ENCODE results near the gene LRRC36.

The LRRC36 gene, protein sequence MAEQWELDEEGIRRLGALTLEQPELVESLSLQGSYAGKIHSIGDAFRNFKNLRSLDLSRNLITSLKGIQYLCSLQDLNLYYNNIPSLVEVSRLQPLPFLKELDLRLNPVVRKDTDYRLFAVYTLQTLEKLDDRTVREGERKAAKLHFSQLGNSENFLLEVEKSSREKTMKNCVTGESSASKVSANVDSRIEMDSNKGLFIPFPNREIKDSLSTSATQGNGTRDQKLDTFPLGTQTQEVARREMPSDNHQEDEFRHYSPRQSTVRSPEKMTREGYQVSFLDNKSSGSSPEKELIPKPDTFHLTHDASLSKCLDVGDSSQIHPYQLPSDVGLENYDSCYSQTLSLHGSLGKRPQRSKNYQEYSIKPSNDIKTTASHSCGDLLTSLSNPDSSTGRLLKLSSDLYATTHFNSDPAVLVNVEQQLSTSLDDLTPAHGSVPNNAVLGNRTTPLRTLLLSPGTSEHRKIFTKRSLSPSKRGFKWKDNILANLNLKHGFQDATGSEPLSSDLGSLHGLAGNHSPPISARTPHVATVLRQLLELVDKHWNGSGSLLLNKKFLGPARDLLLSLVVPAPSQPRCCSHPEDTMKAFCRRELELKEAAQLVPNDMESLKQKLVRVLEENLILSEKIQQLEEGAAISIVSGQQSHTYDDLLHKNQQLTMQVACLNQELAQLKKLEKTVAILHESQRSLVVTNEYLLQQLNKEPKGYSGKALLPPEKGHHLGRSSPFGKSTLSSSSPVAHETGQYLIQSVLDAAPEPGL

DNA sequence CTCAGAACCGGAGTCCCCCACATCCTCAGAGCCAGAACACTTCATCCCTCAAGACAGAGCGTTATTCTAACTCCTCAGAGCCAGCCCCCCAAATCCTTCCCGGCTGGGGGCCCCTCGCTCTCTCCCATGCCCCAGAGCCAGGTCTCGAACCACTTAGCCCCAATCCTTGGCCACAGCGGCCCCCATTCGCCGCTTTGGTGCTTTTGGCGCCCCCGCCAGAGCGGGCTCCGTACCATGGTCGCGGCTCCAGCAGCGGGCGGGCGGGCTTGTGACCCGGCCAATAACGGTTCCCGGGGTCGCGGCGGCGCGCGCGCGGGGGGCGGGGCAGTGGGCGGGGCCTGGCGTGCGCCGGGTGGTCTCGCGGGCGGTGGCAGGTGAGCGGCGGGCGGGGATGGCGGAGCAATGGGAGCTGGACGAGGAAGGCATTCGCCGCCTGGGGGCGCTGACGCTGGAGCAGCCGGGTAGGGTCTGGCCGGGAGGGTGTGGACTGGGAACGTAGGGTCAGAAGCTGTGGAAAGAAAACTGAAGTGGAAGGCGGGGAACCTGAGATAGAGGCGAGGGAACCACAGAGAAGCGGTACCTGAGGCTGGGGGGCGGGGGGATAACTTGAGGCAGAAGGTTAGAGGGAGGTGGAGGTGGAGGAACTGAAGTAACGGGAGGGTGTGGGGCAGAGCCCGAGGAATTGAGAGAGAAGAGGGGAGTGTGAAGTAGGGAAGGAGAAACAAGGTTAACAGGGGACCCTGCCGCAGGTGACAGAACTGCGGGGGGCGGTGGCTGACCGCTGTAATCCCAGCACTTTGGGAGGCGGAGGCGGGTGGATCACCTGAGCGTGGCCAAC, at the start of gene LRRC36, which contains the start of gene KCTD19:
TSS of gene LRRC36 (plus strand) at position 344 of the 838 bp plus-strand sequence. CDS start at position 392, 48 bp downstream.
TSS of gene KCTD19 (minus strand) at position 270 of the 838 bp plus-strand sequence. CDS start at position 236, 34 bp downstream.
- DNase-seq: no peak

DNA sequence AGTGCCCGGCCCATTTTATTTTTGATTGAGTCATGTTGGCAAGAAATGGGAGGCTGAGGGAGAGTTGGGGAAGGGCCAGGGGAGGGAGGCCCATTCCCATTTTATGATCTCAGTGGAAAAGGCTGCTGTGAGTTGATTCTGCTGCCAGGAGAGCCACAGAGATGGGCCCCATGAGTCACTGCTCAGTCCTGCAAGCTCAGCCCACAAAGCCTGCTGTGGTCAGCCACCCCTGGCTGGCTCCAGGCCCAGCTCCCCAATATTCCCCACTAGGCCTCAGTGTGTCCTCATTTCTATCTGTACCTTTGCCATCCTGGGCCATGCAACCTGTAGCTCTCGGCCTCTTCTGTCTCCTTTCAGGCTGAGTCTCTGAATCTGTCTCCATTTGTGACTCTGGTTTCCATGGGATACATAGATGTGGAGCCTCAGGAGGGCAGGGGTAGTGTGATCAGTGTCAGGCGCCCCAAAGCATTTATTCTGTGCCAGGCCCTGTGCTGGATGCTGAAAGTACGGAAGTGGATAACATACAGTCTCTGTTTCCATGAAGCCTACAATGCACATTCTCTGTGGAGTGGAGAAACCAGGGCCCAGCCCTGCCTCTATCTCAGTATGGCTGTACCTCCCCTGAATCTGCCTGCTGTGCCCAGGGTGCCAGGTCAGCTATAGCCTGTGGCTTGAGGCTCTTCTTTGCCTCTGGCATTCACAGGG, 49.2 kb upstream of the LRRC36 start:
- DNase-seq: peak; percentile 12 to 33

DNA sequence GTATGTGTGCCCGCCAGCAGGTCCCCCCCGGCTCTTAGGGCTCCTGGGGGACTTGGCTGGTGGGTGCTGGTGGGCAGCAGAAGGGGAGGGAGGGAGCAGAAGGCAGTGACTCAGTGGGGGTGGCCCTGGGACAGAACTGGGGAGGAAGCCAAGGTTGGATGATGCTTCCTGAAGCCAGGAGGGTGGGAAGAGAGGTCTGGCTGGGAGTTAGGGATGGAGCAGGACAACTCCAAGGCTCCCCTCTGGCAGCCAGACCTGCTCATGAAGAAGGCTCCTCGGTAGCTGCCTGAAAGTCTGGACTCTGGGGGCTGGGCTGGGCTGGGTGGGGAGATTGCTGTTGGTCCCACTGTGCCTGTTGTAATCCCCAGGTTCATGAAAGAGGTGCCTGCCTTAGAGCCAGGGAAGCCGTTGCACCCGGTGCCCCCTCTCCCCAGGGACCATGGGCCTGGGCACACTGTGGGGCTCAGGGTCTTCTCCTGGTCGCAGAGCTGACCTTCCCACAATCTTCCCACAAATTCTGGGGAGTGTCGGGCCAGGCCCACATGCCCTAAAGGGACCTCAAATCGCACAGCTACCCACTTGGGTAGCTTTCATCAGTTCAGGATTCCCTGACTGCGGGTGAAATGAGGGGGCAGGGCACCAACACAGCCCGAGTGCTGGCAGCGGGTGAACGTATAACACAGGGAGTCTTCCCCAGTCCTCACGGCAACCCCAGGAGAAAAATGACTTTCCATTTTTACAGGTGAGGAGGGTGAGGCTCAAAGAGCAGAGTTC, 48.4 kb upstream of the LRRC36 start:
- DNase-seq: no peak

DNA sequence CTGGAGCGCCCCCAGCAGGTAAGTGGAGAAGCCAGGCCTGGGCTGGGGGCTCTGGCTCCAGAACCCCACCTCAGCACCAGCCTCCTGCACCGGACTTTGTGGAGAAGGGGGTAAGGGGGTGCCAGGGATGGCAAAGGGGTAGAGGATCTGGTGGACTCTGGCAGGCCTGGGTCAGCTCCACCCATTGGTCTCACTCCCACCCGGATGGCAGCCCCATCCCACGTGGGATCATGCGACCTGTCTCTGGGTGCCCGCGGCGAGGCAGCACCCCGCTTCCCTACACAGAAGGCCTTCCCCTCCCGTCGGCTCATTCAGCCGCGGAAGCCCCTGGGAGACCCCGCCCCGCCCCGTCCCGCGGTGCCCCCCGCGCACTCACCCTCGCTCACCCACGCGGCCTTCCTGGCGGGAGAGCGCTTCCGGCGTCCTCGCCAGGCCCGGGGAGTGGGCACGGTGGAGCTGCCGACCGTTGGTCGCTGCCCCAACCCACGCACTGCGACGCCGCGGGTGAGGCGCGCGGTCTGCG, 47.8 kb upstream of the LRRC36 start:
- DNase-seq: peak; percentile 27 to 39

DNA sequence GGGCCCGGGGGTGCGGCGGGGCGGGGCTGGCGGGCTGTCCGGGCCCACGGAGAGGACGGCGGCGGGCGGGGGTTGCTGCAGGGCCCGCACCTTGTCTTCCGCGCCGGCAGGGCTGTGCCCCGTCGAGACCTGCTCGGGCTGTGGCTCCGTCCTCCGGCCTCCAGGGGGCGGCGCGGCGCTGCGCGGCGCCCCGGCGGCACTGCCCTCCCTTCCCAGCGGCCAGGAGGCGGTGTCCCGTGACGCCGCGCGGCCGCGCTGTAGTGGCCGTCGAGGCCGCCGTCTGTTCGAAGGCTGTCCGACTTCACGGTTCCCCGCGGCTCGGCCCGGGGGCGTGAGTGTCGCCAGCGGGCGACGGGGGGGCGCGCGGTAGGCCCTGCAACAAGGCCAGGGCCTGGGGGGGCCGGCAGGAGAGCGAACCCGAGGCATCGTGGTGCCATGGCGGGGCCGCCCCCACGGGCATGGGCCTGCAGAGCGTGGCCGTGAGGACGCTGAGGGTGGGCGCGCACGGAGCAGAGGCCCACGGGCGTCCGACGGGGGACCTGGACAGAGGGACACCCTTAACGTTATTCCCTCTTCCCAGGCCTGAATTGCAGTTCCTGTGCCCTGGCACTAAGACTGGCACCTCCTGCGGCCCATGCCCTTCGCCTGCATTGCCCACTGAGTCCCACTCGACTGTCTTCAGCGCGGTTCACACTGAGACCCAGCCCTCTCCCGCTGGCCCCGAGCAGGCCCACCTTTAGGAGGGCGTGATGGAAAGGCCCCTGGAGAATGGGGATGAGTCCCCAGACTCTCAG, 47.1 kb upstream of the LRRC36 start, which contains the start of gene PLEKHG4:
TSS of gene PLEKHG4 (plus strand) at position 237 of the 794 bp plus-strand sequence. CDS start at position 750, 513 bp downstream.
- DNase-seq: peak; percentile 68 to 76

DNA sequence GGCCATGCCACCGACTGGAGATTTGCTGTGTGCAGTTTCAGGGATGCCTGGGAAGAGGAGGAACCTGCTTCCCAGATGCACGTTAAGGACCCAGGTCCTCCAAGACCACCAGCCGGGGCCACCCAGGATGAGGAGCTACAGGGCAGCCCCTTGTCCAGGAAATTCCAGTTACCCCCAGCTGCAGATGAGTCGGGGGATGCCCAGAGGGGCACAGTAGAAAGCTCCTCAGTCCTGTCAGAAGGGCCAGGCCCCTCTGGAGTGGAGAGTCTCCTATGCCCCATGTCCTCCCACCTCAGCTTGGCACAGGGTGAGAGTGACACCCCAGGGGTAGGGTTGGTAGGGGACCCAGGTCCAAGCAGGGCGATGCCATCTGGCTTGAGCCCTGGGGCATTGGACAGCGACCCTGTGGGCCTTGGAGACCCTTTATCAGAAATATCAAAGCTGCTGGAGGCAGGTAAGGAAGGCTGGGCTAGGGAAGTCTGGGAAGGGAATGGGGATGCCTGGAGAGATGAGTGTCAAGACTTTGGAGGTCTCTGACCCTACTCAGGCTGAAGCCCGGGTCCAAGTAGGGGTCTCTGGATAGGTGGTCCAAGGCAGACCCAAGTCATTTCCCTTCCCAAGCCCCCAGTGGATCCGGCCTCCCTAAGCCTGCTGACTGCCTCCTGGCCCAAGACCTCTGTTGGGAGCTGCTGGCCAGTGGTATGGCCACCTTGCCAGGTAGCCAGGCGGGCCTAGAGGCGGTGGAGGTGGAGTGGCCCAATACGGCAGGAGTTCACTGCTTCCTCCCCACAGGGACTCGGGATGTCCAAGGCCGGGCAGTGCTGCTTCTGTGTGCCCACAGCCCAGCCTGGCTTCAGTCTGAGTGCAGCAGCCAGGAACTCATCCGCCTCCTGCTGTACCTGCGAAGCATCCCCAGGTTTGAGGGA, 46.3 kb upstream of the LRRC36 start:
- DNase-seq: no peak

DNA sequence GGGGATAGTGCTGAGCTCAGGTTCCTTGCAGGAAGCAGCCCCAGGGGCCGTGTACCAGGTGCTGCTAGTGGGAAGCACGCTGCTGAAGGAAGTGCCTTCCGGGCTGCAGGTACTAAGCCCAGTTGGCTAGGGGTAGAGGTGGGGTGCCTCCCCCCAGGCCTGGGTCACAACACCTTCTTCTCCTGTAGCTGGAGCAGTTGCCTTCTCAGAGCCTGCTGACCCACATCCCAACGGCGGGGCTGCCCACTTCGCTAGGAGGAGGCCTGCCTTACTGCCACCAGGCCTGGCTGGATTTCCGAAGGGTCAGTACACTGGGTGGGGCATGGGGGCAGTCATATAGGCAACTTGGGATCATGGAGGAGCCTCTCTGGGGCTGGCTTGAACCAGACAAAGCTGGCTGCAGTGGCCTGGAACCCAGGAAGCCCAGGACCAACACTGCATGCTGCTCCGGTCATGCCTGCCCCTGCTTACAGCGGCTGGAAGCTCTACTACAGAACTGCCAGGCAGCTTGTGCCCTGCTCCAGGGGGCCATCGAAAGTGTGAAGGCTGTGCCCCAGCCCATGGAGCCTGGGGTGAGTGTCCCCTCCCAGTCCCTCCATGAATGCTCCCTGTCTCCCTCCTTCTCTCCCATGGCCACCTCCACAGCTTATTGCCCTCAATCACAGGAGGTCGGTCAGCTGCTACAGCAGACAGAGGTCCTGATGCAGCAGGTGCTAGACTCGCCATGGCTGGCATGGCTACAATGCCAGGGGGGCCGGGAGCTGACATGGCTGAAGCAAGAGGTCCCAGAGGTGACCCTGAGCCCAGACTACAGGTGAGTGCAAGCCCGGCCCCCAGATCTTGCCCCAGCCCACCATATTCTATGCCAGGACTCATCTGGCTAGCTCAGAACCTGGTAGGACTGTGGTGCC, 44.8 kb upstream of the LRRC36 start:
- no peak for DNase-seq

DNA sequence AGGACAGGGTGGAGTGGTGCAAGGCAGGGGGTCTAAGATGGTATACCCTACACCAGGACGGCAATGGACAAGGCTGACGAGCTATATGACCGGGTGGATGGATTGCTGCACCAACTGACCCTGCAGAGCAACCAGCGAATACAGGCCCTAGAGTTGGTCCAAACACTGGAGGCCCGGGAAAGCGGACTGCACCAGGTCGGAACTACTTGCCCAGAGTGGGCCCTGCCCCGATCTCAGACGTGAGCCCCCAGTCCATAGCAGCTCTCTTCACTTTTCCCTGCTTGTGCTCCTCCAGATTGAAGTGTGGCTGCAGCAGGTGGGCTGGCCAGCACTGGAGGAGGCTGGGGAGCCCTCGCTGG, 44.2 kb upstream of the LRRC36 start:
- no peak for DNase-seq

DNA sequence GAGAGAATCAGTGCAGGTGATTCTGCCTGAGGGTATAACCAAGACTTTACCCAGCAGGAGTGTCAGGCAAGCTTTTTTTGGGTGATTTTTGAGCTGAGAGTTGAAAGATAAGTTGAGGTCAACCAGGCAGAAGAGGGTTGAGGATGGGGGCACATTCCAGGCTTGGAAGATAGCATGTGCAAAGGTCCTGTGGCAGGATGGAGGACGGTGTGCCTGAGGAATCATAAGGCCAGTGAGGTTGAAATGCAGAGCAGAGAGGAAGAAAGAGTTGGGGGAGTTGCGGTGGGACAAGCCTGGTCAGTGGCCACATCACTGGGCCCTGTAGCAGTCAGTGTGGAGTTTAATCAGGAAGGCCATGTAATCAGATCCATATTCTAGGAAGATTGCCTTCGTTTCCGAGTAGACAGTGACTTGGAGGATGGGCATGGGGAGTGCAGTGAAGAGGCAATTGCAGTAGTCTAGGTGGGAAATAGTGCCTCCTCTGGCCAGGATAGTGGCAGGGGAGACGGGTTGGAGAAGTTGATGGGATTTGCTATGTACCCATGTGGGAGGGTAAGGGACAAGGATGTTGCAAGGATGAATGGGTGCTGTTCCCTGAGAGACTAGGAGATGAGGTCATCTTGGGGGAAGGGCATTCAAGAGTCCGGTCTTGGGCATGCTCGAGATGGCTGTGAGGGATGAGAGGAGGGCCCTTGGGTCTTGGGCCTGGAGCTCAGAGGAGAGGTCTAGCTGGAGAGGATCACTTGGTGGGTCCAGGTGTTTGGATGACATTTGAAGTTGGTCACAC, 43.4 kb upstream of the LRRC36 start:
- no peak for DNase-seq

DNA sequence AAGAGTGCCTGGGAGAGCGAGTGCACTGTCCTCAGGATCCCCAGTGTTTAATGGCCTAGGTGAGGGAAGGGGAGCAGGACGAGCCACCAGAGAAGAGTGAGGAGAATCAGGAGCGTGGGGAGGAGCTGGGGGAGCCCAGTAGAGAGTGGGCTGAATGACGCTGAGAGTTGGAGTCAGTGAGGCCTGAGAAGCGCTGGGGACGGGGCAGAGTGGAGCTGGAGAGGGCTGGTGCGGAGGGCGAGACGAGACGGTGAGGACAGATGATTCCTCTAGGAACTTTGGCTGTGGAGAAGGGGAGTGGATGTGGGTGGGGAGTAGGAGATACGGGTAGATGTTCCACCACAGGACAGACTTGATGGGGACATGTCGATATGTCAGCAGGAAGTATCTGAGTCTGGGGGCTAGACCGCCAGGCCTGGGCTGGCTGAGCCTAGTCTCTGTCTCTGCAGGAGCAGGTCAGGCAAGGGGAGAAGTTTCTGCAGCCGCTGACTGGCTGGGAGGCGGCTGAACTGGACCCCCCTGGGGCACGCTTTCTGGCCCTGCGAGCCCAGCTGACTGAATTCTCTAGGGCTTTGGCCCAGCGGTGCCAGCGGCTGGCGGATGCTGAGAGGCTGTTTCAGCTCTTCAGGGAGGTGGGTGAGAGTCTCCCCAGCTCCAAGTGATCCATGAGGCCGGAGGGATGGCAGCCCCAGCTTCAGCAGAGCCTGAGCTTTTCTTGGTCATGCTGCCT, 42.6 kb upstream of the LRRC36 start:
- DNase-seq: no peak

DNA sequence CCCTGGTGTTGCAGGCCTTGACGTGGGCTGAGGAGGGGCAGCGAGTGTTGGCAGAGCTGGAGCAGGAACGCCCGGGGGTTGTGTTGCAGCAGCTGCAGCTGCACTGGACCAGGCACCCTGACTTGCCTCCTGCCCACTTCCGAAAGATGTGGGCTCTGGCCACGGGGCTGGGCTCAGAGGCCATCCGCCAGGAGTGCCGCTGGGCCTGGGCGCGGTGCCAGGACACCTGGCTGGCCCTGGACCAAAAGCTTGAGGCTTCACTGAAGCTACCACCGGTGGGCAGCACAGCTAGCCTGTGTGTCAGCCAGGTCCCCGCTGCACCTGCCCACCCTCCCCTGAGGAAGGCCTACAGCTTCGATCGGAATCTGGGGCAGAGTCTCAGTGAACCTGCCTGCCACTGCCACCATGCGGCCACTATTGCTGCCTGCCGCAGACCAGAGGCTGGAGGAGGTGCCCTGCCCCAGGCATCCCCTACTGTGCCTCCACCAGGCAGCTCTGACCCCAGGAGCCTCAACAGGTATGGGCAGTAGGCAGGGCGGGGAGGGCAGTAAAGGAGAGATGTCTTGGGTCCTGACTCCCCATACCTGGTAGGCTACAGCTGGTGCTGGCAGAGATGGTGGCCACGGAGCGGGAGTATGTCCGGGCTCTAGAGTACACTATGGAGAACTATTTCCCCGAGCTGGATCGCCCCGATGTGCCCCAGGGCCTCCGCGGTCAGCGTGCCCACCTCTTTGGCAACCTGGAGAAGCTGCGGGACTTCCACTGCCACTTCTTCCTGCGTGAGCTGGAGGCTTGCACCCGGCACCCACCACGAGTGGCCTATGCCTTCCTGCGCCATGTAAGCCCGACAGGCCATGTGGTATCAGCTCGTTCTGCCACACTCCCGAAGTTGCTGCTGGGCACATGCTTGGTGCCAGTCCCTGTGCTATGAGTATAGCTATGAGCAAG, 41.6 kb upstream of the LRRC36 start:
- DNase-seq: no peak

DNA sequence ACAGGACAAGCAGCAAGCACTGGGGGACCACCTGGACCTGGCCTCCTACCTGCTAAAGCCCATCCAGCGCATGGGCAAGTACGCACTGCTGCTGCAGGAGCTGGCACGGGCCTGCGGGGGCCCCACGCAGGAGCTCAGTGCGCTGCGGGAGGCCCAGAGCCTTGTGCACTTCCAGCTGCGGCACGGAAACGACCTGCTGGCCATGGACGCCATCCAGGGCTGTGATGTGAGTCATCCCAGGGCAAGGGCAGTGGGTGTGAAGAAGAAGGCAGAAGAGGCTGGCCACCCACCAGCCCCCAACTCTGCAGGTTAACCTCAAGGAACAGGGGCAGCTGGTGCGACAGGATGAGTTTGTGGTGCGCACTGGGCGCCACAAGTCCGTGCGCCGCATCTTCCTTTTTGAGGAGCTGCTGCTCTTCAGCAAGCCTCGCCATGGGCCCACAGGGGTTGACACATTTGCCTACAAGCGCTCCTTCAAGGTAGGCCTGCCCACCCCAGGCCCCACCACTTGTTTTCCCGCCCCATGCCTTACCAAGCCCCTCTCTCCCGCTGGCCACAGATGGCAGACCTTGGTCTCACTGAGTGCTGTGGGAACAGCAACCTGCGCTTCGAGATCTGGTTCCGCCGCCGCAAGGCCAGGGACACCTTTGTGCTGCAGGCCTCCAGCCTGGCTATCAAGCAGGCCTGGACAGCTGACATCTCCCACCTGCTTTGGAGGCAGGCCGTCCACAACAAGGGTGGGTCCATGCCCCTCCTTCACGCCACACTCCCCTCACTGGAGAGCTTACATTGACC, 40.0 kb upstream of the LRRC36 start:
- DNase-seq: no peak

DNA sequence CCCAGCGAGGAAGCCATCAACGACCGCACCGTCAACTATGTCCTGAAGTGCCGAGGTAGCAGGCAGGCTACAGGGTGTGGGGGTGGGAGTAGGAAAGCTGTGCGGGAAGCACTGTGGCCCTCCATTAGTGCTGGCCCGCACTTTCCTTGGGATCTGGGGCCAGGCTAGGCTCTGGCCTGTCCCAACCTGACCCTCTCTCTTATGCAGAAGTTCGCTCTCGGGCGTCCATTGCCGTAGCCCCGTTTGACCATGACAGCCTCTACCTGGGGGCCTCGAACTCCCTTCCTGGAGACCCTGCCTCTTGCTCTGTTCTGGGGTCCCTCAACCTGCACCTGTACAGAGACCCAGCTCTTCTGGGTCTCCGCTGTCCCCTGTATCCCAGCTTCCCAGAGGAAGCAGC, 38.7 kb upstream of the LRRC36 start:
- no peak for DNase-seq

DNA sequence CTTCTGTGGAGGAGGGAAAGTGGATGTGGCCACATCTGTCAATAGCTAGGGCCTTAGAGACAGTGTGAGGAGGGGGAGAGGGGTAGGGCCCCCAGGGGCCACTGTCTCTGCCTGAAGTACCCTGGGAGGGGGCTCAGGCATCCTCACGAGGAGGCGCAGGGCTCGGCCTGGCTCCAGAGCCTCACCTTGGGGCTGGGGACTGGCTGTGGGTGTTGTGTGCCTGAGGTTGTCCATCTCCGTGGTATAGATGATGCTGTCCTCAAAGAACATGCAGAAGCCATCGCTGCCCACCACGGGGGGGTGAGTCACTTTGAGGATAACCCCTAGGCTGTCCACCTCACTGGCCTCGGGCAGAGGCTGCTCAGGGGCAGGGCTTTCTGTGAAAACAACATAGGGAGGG, 35.2 kb upstream of the LRRC36 start:
- no peak for DNase-seq
